Measurements from ENCODE around the gene KDM8.

Gene KDM8

GRCh38 chr16:27210174-27210573 is 6.8 kb downstream of the KDM8 start:
- no peaks in the 10 kb centered on the region for H3K9me3 ChIP-seq (ENCODE audit: control insufficient read depth, insufficient read depth, low read depth, low read length)
- ChIA-PET POLR2A (interaction anchor here (0.7 kb wide), 1 partner anchor 12 kb away, joined by 3 read pairs; no protein-coding TSS in a partner anchor), CTCF (interaction anchor here (0.6 kb wide), 1 partner anchor 31 kb away, joined by 3 read pairs; no protein-coding TSS in a partner anchor)
- peaks cover 0 to 28% of the 10 kb centered on the region in 2 experiments; a peak in 2 of 3 replicates for H3K36me3 ChIP-seq (ENCODE audit: control insufficient read depth in 2 of 2, insufficient read depth in 1 of 2, low read length in 2 of 2)
- H3K4me3 ChIP-seq (ENCODE audit: low read depth, low read length), result no peak overlapping the region
- H3K27ac ChIP-seq (ENCODE audit: extremely low read depth, low read depth, low read length), result no peak overlapping the region
- TF ChIP-seq BCL11B (tag by site-specific recombination; IDR thresholded peaks at IDR 0.05; ENCODE audit: low read depth) (no peak), ZBTB17 (tag by site-specific recombination; IDR thresholded peaks at IDR 0.05) (no peak), ZNF571 (tag by site-specific recombination; IDR thresholded peaks at IDR 0.05) (no peak), ZNF76 (tag by site-specific recombination; IDR thresholded peaks at IDR 0.05; ENCODE audit: borderline replicate concordance, low read depth) (no peak), ZSCAN23 (tag by site-specific recombination; IDR thresholded peaks at IDR 0.05) (no peak), ZNF707 (tag by site-specific recombination; IDR thresholded peaks at IDR 0.05) (no peak), ZNF530 (tag by site-specific recombination; IDR thresholded peaks at IDR 0.05; ENCODE audit: low read depth) (no peak), ZNF155 (tag by site-specific recombination; IDR thresholded peaks at IDR 0.05) (no peak), ZNF26 (tag by site-specific recombination; IDR thresholded peaks at IDR 0.05) (no peak), SCRT1 (tag by site-specific recombination; IDR thresholded peaks at IDR 0.05; ENCODE audit: borderline replicate concordance) (no peak), ZNF19 (tag by site-specific recombination; IDR thresholded peaks at IDR 0.05; ENCODE audit: low read depth) (no peak), PBX3 (CRISPR knock-in tag; IDR thresholded peaks at IDR 0.05) (no peak), ZNF324 (tag by site-specific recombination; IDR thresholded peaks at IDR 0.05) (no peak), GLI4 (tag by site-specific recombination; IDR thresholded peaks at IDR 0.05) (no peak), ZNF280C (tag by site-specific recombination; IDR thresholded peaks at IDR 0.05) (no peak), WT1 (tag by site-specific recombination; IDR thresholded peaks at IDR 0.05) (no peak), ZNF23 (tag by site-specific recombination; IDR thresholded peaks at IDR 0.05; ENCODE audit: borderline replicate concordance) (no peak), ZIC2 (tag by site-specific recombination; IDR thresholded peaks at IDR 0.05) (no peak)
- H3K4me1 ChIP-seq (ENCODE audit: control insufficient read depth, insufficient read depth, low read length), result no peaks in the 10 kb centered on the region

GRCh38 chr16:27211026-27211425 is 7.7 kb downstream of the KDM8 start:
- CTCF ChIA-PET, result interaction anchor here (0.7 kb wide), 2 partner anchors 32 to 292 kb away, joined by 3 to 4 read pairs; no protein-coding TSS in a partner anchor
- no peak overlapping the region for H3K27ac ChIP-seq (ENCODE audit: extremely low read depth, low read depth, low read length)
- POLR2A ChIA-PET, result no interaction called here
- H3K9me3 ChIP-seq (ENCODE audit: control insufficient read depth, insufficient read depth, low read depth, low read length), result no peaks in the 10 kb centered on the region
- no peak overlapping the region for H3K4me3 ChIP-seq (ENCODE audit: low read depth, low read length)
- peaks cover 0 to 34% of the 10 kb centered on the region in 2 experiments; a peak in 2 of 3 replicates for H3K36me3 ChIP-seq (ENCODE audit: control insufficient read depth in 2 of 2, insufficient read depth in 1 of 2, low read length in 2 of 2)
- no peak for TF ChIP-seq OVOL3 (tag by site-specific recombination; IDR thresholded peaks at IDR 0.05)
- no peak for TF ChIP-seq ZNF585B (tag by site-specific recombination; IDR thresholded peaks at IDR 0.05)
- no peak for TF ChIP-seq HOXA7 (CRISPR knock-in tag; IDR thresholded peaks at IDR 0.05; ENCODE audit: borderline replicate concordance)
- no peak for TF ChIP-seq PATZ1 (tag by site-specific recombination; IDR thresholded peaks at IDR 0.05)
- no peaks in the 10 kb centered on the region for H3K4me1 ChIP-seq (ENCODE audit: control insufficient read depth, insufficient read depth, low read length)
